NCI-H82 treated with DMSO at 0.1 percent for 48 hours (cell line): ENCODE data around the gene GLIS2.

Experiments used
- DNase-seq: peaks from one replicate; lab custom pipeline; 2025; ENCODE audit not compliant: unreplicated experiment; lab: John Stamatoyannopoulos, UW

The GLIS2 gene

DNA sequence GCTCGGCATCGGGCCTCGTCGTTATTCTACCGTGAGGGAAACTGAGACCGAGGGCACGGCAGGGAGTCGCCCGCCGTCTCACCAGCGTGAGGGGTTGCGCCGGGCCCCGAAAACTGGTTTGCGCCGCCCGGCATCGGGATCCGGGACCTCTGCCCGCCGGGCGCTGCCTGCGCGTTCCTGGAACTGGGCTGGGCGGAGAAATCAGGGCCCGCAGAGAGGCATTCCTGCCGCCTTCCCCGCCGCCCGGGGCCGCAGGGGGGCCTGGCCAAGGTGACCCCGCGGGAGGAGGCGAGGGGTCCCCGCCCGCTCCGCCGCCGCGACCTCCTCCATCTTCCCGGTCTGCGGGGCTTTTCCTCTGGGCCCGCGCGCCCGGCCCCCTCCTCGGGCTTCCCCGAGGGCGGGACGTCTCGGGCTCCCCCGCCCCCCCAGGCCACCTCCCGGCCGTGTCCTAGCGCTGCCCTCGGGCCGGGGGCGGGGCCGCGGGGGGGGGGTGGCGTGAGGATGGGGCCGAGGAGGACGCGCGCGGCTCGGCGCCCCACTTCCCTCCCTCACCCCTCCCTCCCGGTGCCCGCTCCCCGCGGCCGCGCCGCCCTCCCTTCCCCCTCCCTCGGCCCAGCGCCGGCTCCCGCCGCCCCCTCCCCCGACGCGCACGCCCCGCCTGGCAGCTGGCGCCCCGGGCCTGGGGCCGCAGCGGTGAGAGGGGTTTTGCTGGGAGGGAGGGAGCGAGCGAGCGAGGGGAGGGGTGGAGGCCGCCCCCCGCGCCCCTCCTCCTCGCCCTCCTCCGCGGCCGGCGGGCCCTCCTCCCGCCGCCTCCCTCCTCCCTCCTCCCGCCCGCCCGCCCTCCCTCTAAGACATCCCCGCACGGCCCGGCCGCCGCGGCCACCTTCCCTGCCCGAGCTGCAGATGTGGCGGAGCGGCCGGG is at the start of gene GLIS2:
Gene GLIS2, plus strand, starts transcription at position 882 of the 922 bp plus-strand sequence. CDS start 16,214 bp downstream, outside the sequence.
- peak; percentile 59 for DNase-seq

- no peak for DNase-seq
These were observed 49.5 kb upstream of the GLIS2 start for GRCh38 chr16:4266372-4266771.

DNA sequence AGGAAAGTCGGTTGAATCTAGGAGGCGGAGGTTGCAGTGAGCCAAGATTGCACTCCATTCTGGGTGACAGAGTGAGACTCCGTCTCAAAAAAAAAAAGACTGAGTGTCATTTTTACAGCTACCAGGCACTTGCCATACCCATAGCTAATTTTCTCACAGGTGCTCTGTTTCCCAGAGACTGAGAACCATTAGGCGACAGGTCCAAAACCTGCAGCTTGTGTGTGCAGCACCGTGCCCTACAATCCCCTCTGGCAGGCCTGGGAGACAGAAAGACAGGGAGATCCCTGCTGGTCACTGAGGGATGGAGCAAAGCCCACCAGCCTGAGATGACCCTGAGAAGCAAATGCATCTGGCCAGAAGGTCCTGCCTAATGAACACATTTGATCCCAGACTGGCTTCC is 45.8 kb upstream of the GLIS2 start:
- DNase-seq: no peak

GRCh38 chr16:4270595-4270994 is 45.3 kb upstream of the GLIS2 start:
- DNase-seq: no peak

GRCh38 chr16:4271176-4272113 is 44.4 kb upstream of the GLIS2 start:
- DNase-seq: peak; percentile 92

DNA sequence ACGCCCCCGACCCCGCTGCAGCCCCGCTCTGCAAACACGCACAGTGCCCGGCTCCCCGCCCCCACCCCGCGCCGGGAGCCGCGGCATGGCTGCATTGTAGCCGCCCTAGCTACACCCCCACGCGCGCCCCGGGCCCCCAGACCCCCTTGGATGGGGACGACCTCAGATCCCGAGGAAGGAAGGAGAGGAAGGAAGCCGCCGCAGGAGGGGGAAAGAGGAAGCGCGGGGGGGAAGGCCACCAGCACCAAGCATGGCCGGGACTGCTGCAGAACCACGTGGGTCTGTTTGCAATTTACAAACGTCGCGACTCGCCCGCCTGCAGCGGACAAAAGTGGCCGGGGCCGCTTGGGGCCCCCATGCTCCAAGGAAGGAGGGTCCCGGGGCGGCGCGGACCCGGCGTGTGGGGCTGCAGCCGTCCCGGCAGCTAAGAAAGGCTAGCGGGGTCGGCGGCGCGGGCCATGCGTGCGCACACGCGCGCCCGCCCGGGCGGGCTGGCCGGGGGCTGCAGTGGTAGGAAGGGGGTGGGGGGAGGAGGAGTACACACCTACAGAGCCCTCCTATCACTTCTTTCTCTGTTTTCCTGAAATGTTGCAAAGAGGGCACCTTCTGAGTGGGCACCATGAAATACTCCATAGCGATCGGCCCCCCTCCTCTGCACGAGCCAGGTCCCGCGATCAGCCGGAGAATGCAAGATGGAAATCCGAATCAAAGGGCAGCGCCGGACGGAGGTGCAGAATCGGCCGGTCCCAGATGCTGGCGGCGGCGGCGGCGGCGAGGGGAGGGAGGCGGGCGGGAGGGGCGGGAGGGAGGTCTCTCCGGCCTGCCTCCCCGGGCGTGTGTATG is 43.5 kb upstream of the GLIS2 start:
- peak; percentile 55 for DNase-seq

GRCh38 chr16:4273858-4274311 is 42.0 kb upstream of the GLIS2 start:
- no peak for DNase-seq

- no peak for DNase-seq
These were observed 40.0 kb upstream of the GLIS2 start for GRCh38 chr16:4275861-4276260.

- no peak for DNase-seq
These were observed 37.8 kb upstream of the GLIS2 start for GRCh38 chr16:4277987-4278513.

GRCh38 chr16:4280625-4281024 is 35.2 kb upstream of the GLIS2 start:
- no peak for DNase-seq

DNA sequence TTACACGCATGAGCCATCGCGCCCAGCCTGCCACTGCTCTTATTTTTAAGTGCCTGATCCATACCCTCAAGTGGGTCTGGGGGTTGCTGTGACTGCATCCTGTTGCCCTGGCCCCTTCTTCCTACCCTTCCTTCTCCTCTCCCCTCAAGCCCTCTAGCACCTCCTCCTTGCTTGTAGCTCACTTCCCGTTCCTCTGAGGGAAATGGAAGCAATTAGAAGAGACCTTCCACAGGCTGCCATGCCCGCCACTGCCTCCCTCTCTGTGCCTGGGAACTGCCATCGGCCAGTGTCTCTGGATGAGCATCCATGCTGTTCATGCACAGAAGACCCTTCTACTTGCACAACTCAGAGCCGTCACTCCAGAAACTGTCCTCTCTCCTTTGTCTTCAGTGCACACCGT is 32.4 kb upstream of the GLIS2 start:
- no peak for DNase-seq

- DNase-seq: no peak
These were observed 31.9 kb upstream of the GLIS2 start for GRCh38 chr16:4283939-4284338.

- DNase-seq: no peak
These were observed 30.7 kb upstream of the GLIS2 start for GRCh38 chr16:4285167-4285566.

DNA sequence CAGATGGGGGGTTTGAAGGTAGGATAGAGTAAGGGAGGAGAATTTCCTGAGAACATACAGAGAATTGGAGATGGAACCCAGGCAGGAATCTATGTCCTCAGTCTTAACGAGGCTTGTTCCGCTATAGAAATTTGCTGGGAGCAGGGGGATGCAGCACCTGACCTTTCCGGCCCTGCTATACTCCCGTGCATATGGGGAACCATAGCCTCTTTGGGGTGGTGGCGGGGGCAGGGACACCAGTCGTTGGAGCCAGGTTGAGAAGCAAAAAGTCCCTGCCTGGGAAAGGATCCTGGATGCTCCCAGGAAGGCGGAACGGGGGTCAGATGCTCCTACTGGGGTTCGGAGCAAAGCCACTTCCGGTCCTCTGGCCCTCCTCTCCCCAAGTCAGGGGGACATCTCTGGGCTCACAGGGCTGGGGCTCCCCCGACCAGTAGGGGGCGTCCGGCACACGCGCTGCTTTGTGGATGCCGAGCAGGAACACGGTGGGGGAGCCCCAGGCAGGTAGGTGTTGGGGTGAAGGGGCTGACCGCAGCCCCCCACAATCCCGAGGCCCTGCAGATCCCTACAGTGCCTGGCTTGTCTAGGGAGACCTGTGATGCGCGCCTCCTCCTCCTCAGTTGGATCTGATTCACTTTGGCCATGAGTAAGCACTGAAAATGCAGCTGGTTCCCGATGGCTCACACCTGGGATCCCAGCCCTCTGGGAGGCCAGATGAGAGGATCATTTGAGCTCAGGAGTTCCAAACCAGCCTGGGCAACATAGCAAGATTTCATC is 27.5 kb upstream of the GLIS2 start:
- DNase-seq: peak; percentile 21

GRCh38 chr16:4290236-4290830 is 25.5 kb upstream of the GLIS2 start:
- no peak for DNase-seq

DNA sequence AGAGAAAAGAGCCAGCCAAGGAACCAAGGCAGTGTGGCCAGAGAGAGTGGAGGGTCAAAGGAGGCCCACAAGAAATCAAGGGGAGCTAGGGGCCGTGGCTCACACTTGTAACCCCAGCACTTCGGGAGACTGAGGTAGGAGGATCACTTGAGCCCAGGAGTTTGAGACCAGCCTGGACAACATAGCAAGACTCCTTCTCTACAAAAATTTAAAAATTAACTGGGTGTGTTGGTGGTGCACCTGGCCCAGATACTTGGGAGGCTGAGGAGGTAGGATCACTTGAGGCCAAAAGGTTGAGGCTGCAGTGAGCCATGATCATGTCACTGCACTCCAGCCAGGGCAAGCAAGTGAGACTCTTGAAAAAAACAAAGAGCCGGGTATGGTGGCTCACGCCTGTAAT is 24.2 kb upstream of the GLIS2 start:
- DNase-seq: no peak

- DNase-seq: no peak
These were observed 22.6 kb upstream of the GLIS2 start for GRCh38 chr16:4293181-4293716.

GRCh38 chr16:4293822-4294457 is 21.9 kb upstream of the GLIS2 start:
- no peak for DNase-seq

DNA sequence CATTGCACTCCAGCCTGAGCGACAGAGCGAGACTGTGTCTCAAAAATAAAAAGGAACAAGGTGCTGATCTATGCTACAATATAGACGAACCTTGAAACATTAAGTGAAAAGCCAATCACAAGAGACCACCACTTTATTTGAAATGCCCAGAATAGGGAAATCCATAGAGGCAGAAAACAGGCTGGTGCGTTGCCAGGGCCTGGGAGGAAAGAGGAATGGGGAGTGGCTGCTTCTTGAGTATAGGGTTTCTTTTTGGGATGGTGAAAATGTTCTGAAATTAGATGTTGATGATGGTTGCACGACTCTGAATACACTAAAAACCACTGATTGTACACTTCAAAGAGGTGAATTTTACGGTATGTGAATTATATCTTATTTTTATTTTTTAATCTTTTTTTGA is 20.3 kb upstream of the GLIS2 start:
- DNase-seq: no peak
